Superior temporal gyrus (tissue), 1 donor: ENCODE data around the gene STX16.
A peak's percentile ranks its signal among the peaks of the same experiment; 100 is the strongest.
"Not testable (repeated sequence)": the region's sequence is repeated elsewhere in the genome, so short reads cannot be mapped to it uniquely, and the experiment has no call there.

Experiments
- DNase-seq: peaks from one replicate; pipeline ENCODE4 v3.0.0-alpha.2; 2016; ENCODE audit errors: extremely low spot score

Gene STX16

GRCh38 chr20:58636396-58636982 lies 14.6 kb upstream of the STX16 start:
- no peak for DNase-seq

- DNase-seq = no peak
These were observed 14.1 kb upstream of the STX16 start for GRCh38 chr20:58636983-58637421.

GRCh38 chr20:58637466-58638213 lies 13.4 kb upstream of the STX16 start:
- DNase-seq = no peak

- no peak for DNase-seq
These were observed 12.5 kb upstream of the STX16 start for GRCh38 chr20:58638467-58639181.

GRCh38 chr20:58639182-58640146 lies 11.6 kb upstream of the STX16 start:
- no peak for DNase-seq

GRCh38 chr20:58640446-58640845 lies 10.6 kb upstream of the STX16 start:
- no peak for DNase-seq

GRCh38 chr20:58642441-58642840 lies 8.6 kb upstream of the STX16 start:
- DNase-seq = no peak

GRCh38 chr20:58642896-58643295 lies 8.2 kb upstream of the STX16 start:
- not testable (repeated sequence) for DNase-seq

GRCh38 chr20:58645412-58645968 lies 5.6 kb upstream of the STX16 start:
- DNase-seq = no peak

GRCh38 chr20:58646257-58646656 lies 4.8 kb upstream of the STX16 start:
- DNase-seq = no peak

- DNase-seq = no peak
These were observed 4.4 kb upstream of the STX16 start for GRCh38 chr20:58646703-58647102.

GRCh38 chr20:58647162-58647795 lies 3.8 kb upstream of the STX16 start:
- no peak for DNase-seq

- no peak for DNase-seq
These were observed 3.1 kb upstream of the STX16 start for GRCh38 chr20:58647796-58648501.

GRCh38 chr20:58648502-58648825 lies 2.6 kb upstream of the STX16 start:
- DNase-seq = not testable (repeated sequence)

GRCh38 chr20:58649288-58650180 lies 1.5 kb upstream of the STX16 start:
- no peak for DNase-seq

- DNase-seq = no peak
These were observed 805 bp upstream of the STX16 start for GRCh38 chr20:58650181-58650775.

- no peak for DNase-seq
These were observed 469 bp downstream of the STX16 start for GRCh38 chr20:58651559-58651945.

GRCh38 chr20:58651946-58652605 lies 993 bp downstream of the STX16 start:
- peak; percentile 50 for DNase-seq
